CD4-positive, alpha-beta T cell (primary cell): ENCODE data around the gene KCNN3. TPM values are rescaled to one million over a fixed set of nuclear protein-coding genes. Genes with fewer than 3 reads are reported as not detected.

Experiments used
- ATAC-seq: fragments of 200-7000 bp; cut with Tn5 transposase; one replicate; pipeline ENCODE4 v1.10.0; 2022; ENCODE audit warnings: mild to moderate bottlenecking; ENCODE audit not compliant: poor library complexity
- CTCF ChIA-PET: fragments of 350-600 bp; sonication (Branson Sonifier 250); formaldehyde crosslinking; loops from one replicate; lab custom pipeline; 2021; ENCODE audit warnings: antibody characterized with exemption, inconsistent platforms; lab: Charles Lee
- POLR2A ChIA-PET: fragments of 350-600 bp; sonication (Branson Sonifier 250); formaldehyde crosslinking; loops from one replicate; lab custom pipeline; 2021; ENCODE audit warnings: antibody characterized with exemption, inconsistent platforms; lab: Charles Lee
- DNase-seq, 14 experiments: peaks; one replicate each; pipeline ENCODE4 v3.0.0-alpha.2; 2013 to 2020; ENCODE audit warnings: mixed read lengths in 2 of 14
- H3K27ac ChIP-seq, 2 donors: one replicate each; pipeline versions ENCODE4 v1.5.1 to v1.7.0; 2013; ENCODE audit warnings: low read length in 2 of 2, low read depth in 1 of 2, mild to moderate bottlenecking in 1 of 2
- H3K27me3 ChIP-seq, 2 experiments: 1 replicate in 1 of 2; 2 replicates in 1 of 2; pipeline versions ENCODE4 v1.6.1 to v1.7.0; 2013; ENCODE audit warnings: low read length in 2 of 2, control low read depth in 1 of 2, mild to moderate bottlenecking in 1 of 2, moderate library complexity in 1 of 2; ENCODE audit not compliant: insufficient read depth in 2 of 2, control insufficient read depth in 1 of 2
- H3K36me3 ChIP-seq: one replicate; pipeline ENCODE4 v1.6.1; 2013; ENCODE audit warnings: low read length, control low read depth; ENCODE audit not compliant: insufficient read depth
- H3K4me1 ChIP-seq: one replicate; pipeline ENCODE4 v1.6.1; 2013; ENCODE audit warnings: low read length, control low read depth; ENCODE audit not compliant: insufficient read depth
- H3K4me3 ChIP-seq: one replicate; pipeline ENCODE4 v1.5.1; 2013; ENCODE audit warnings: mild to moderate bottlenecking, low read length, moderate library complexity
- H3K9me3 ChIP-seq, 2 experiments: 1 replicate in 1 of 2; 2 replicates in 1 of 2; pipeline versions ENCODE4 v1.6.1 to v1.7.0; 2013; ENCODE audit warnings: low read length in 2 of 2, mild to moderate bottlenecking in 2 of 2, control low read depth in 1 of 2, moderate library complexity in 1 of 2; ENCODE audit not compliant: control insufficient read depth in 1 of 2, insufficient read depth in 1 of 2
- H3K27ac Mint-ChIP-seq: one replicate; pipeline ENCODE4 v1.8.0; 2020; ENCODE audit warnings: mixed read lengths
- H3K27me3 Mint-ChIP-seq: one replicate; pipeline ENCODE4 v1.8.0; 2021; ENCODE audit warnings: mixed read lengths
- H3K36me3 Mint-ChIP-seq: one replicate; pipeline ENCODE4 v1.8.0; 2021; ENCODE audit warnings: low read depth, mixed read lengths
- H3K4me1 Mint-ChIP-seq: one replicate; pipeline ENCODE4 v1.8.0; 2021; ENCODE audit warnings: low read depth, mixed read lengths
- H3K4me3 Mint-ChIP-seq: one replicate; pipeline ENCODE4 v1.8.0; 2020; ENCODE audit warnings: mild to moderate bottlenecking, mixed read lengths
- H3K9me3 Mint-ChIP-seq: one replicate; pipeline ENCODE4 v1.8.0; 2020; ENCODE audit warnings: mixed read lengths
- intact Hi-C, 2 experiments: fragments of 100-400 bp; cut with DNase I in 1 of 2; cut with micrococcal nuclease in 1 of 2; formaldehyde crosslinking; loops; one replicate each; pipeline versions ENCODE4 v1.15.1 to v1.9.0; 2023 to 2025; cut with DNase I, micrococcal nuclease
- total RNA-seq, 174 experiments: library from RNA in 2 of 174; stranded (reverse) in 2 of 174; gene quantifications; one replicate each; pipeline ENCODE4 v1.2.3 and lab custom pipeline; 2021 to 2026
- TF ChIP-seq, protein P1 (sequence below): fragments of 200-600 bp; IDR thresholded peaks from one replicate; pipeline ENCODE4 v1.8.0; 2022; ENCODE audit warnings: antibody characterized with exemption, mild to moderate bottlenecking

KCNN3 gene
- total RNA-seq, 2 experiments from 2014 or later, result not detected

DNA sequence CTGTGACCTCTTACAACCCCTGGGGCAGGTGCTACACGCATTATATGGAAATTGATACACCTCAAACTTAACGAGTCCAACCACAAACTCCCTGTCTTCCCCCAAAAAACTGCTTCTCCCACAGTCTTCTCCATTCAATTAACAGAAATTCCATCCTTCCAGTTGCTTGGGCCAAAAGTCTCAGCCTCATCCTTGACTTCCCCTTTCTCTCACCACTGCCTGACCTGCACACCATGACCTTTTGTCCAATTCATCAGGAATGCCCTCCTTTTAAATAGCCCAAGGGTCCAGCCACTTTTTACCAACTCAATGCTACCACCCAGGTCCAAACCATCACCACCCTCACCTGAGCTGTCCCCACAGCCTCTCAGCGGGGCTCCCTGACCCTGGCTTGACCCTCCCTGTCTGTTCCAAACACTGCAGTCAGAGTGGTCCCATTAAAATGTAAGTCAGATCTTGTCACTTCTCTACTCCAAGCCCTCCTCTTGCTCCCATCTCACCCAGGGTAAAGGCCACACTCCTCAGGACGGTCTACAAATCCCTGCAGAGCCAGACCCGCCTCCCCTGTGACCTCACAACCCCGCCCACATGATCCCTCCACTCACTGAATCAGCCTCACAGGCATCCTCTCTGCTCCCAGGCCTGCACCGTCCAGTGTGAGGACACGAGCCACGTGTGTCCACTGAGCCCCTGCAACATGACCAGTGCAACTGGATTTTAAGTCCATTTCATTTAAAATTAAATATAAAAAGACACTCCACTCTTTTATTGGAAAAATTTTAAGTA lies 18.5 kb downstream of the KCNN3 start:
- no peaks in the 10 kb centered on the region for H3K9me3 ChIP-seq
- ChIA-PET POLR2A (no interaction called here), CTCF (no interaction called here)
- no peaks in the 10 kb centered on the region for H3K36me3 Mint-ChIP-seq
- no peaks in the 10 kb centered on the region for H3K4me1 ChIP-seq
- no peak overlapping the region for H3K27ac ChIP-seq
- H3K27me3 Mint-ChIP-seq, result no peaks in the 10 kb centered on the region
- TF ChIP-seq, protein P1, sequence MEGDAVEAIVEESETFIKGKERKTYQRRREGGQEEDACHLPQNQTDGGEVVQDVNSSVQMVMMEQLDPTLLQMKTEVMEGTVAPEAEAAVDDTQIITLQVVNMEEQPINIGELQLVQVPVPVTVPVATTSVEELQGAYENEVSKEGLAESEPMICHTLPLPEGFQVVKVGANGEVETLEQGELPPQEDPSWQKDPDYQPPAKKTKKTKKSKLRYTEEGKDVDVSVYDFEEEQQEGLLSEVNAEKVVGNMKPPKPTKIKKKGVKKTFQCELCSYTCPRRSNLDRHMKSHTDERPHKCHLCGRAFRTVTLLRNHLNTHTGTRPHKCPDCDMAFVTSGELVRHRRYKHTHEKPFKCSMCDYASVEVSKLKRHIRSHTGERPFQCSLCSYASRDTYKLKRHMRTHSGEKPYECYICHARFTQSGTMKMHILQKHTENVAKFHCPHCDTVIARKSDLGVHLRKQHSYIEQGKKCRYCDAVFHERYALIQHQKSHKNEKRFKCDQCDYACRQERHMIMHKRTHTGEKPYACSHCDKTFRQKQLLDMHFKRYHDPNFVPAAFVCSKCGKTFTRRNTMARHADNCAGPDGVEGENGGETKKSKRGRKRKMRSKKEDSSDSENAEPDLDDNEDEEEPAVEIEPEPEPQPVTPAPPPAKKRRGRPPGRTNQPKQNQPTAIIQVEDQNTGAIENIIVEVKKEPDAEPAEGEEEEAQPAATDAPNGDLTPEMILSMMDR, result no peak
- no peaks in the 10 kb centered on the region for H3K4me1 Mint-ChIP-seq
- no peak overlapping the region for H3K27ac Mint-ChIP-seq
- no peaks in the 10 kb centered on the region for H3K36me3 ChIP-seq
- no peak overlapping the region for H3K4me3 Mint-ChIP-seq
- DNase-seq (no peak), ATAC-seq (no peak)
- no peaks in the 10 kb centered on the region for H3K9me3 Mint-ChIP-seq
- intact Hi-C loops, result no loop called here
- no peak overlapping the region for H3K4me3 ChIP-seq
- no peaks in the 10 kb centered on the region for H3K27me3 ChIP-seq

DNA sequence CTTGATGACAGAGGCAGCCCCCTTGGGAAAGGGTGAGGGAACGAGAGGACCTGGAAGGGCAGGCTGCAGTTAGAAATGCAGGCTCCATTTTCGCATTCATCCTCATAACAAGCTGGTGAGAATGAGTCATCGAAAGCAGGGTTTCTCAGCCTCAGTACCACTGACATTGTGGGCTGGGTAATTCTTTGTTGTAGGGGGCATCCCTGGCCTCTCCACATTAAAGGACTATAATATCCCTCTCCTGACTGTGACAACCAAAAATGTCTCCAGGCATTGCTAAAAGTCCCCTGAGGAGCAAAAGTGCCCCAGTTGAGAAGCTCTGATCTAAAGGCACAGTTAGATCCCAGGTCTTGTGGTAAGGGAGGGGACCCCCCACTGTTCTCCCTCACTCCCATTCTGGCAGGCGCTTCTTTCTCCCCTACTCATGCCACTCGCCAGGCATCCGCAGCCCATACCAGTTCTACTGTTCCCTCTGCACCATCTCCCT lies 20.4 kb downstream of the KCNN3 start:
- ChIA-PET CTCF (no interaction called here), POLR2A (interaction anchor here (0.6 kb wide), 1 partner anchor 458 kb away, joined by 3 read pairs; no protein-coding TSS in a partner anchor)
- Mint-ChIP-seq H3K9me3 (no peaks in the 10 kb centered on the region), H3K36me3 (no peaks in the 10 kb centered on the region), H3K27me3 (no peaks in the 10 kb centered on the region), H3K27ac (no peak overlapping the region), H3K4me1 (no peaks in the 10 kb centered on the region), H3K4me3 (no peak overlapping the region)
- TF ChIP-seq, protein P1, result no peak
- intact Hi-C loops, result no loop called here
- no peaks in the 10 kb centered on the region for H3K9me3 ChIP-seq
- no peak for ATAC-seq
- H3K4me1 ChIP-seq, result no peaks in the 10 kb centered on the region
- no peaks in the 10 kb centered on the region for H3K27me3 ChIP-seq
- H3K4me3 ChIP-seq, result no peak overlapping the region
- H3K36me3 ChIP-seq, result no peaks in the 10 kb centered on the region
- H3K27ac ChIP-seq, result no peak overlapping the region
- no peak for DNase-seq

- Mint-ChIP-seq H3K4me1 (no peaks in the 10 kb centered on the region), H3K27me3 (no peaks in the 10 kb centered on the region), H3K4me3 (no peak overlapping the region), H3K9me3 (no peaks in the 10 kb centered on the region), H3K36me3 (no peaks in the 10 kb centered on the region), H3K27ac (no peak overlapping the region)
- no peak for DNase-seq
- no peaks in the 10 kb centered on the region for H3K9me3 ChIP-seq
- intact Hi-C loops, result no loop called here
- no peak for ATAC-seq
- H3K4me3 ChIP-seq, result no peak overlapping the region
- H3K4me1 ChIP-seq, result no peaks in the 10 kb centered on the region
- H3K36me3 ChIP-seq, result no peaks in the 10 kb centered on the region
- H3K27me3 ChIP-seq, result no peaks in the 10 kb centered on the region
- ChIA-PET CTCF (no interaction called here), POLR2A (no interaction called here)
- TF ChIP-seq, protein P1, result no peak
- H3K27ac ChIP-seq, result no peak overlapping the region
Measured at GRCh38 chr1:154848983-154849382, 21.1 kb downstream of the KCNN3 start.
